Liver (tissue), 9 donors: ENCODE results near the gene DUSP14. TPM values are rescaled to one million over a fixed set of nuclear protein-coding genes. Genes with fewer than 3 reads are reported as not detected.

Experiments
- DNase-seq: peaks from one replicate; pipeline ENCODE4 v3.0.0-alpha.2; 2017; ENCODE audit warnings: low spot score
- H3K27ac ChIP-seq, 2 donors: one replicate each; pipeline ENCODE4 v1.7.0; 2013; ENCODE audit warnings: inconsistent platforms in 2 of 2, low read length in 2 of 2, control low read depth in 1 of 2, low read depth in 1 of 2, mild to moderate bottlenecking in 1 of 2
- H3K27me3 ChIP-seq, 4 donors: one replicate each; pipeline versions ENCODE4 v1.6.1 to v1.7.0; 2013; ENCODE audit warnings: low read length in 3 of 4, inconsistent platforms in 1 of 4, mild to moderate bottlenecking in 1 of 4, moderate library complexity in 1 of 4; ENCODE audit not compliant: control insufficient read depth in 4 of 4, insufficient read depth in 4 of 4
- H3K36me3 ChIP-seq, 4 donors: one replicate each; pipeline versions ENCODE4 v1.6.1 to v1.7.0; 2013; ENCODE audit warnings: low read length in 3 of 4, mild to moderate bottlenecking in 3 of 4, low read depth in 1 of 4, moderate library complexity in 1 of 4; ENCODE audit not compliant: control insufficient read depth in 4 of 4, insufficient read depth in 3 of 4
- H3K4me1 ChIP-seq, 4 donors: one replicate each; pipeline versions ENCODE4 v1.6.1 to v1.7.0; 2013; ENCODE audit warnings: low read length in 3 of 4, mild to moderate bottlenecking in 3 of 4, moderate library complexity in 1 of 4; ENCODE audit not compliant: control insufficient read depth in 4 of 4, insufficient read depth in 4 of 4
- H3K4me3 ChIP-seq, 3 donors: one replicate each; pipeline versions ENCODE4 v1.6.1 to v1.7.0; 2013; ENCODE audit warnings: low read length in 3 of 3, control low read depth in 1 of 3, low read depth in 1 of 3, mild to moderate bottlenecking in 1 of 3
- H3K9ac ChIP-seq, 2 donors: one replicate each; pipeline ENCODE4 v1.7.0; 2013; ENCODE audit warnings: low read length in 2 of 2, mild to moderate bottlenecking in 2 of 2, moderate library complexity in 2 of 2, control low read depth in 1 of 2, low read depth in 1 of 2
- H3K9me3 ChIP-seq, 4 donors: one replicate each; pipeline versions ENCODE4 v1.6.1 to v1.7.0; 2013; ENCODE audit warnings: low read length in 3 of 4; ENCODE audit not compliant: control insufficient read depth in 4 of 4
- ATF3 ChIP-seq: IDR thresholded peaks from 2 replicates; pipeline ENCODE4 v1.6.1; 2016; ENCODE audit warnings: antibody characterized with exemption
- EGR1 ChIP-seq, 2 donors: IDR thresholded peaks; 2 replicates each; pipeline ENCODE4 v1.6.1; 2016 to 2018; ENCODE audit warnings: antibody characterized with exemption in 2 of 2, low read depth in 2 of 2
- FOXA1 ChIP-seq: IDR thresholded peaks from 2 replicates; pipeline ENCODE4 v1.6.1; 2016; ENCODE audit warnings: antibody characterized with exemption
- FOXA2 ChIP-seq: IDR thresholded peaks from 2 replicates; pipeline ENCODE4 v1.6.1; 2016; ENCODE audit warnings: antibody characterized with exemption
- HNF4A ChIP-seq, 2 donors: conservative IDR thresholded peaks; 2 replicates each; pipeline ENCODE4 v1.6.1; 2016; ENCODE audit warnings: antibody characterized with exemption in 2 of 2, mild to moderate bottlenecking in 2 of 2
- HNF4G ChIP-seq: IDR thresholded peaks from 2 replicates; pipeline ENCODE4 v1.6.1; 2016; ENCODE audit warnings: antibody characterized with exemption
- JUND ChIP-seq, 2 donors: IDR thresholded peaks; 2 replicates each; pipeline ENCODE4 v1.6.1; 2016; ENCODE audit warnings: antibody characterized with exemption in 2 of 2
- MAX ChIP-seq: IDR thresholded peaks from 2 replicates; pipeline ENCODE4 v1.6.1; 2016; ENCODE audit warnings: antibody characterized with exemption
- NR2F2 ChIP-seq: IDR thresholded peaks from 2 replicates; pipeline ENCODE4 v1.6.1; 2016; ENCODE audit warnings: antibody characterized with exemption
- RAD21 ChIP-seq, 2 donors: IDR thresholded peaks; 2 replicates each; pipeline ENCODE4 v1.6.1; 2016; ENCODE audit warnings: antibody characterized with exemption in 2 of 2, mild to moderate bottlenecking in 2 of 2
- RXRA ChIP-seq, 2 donors: IDR thresholded peaks; 2 replicates each; pipeline ENCODE4 v1.6.1; 2017 to 2018; ENCODE audit warnings: antibody characterized with exemption in 2 of 2, mild to moderate bottlenecking in 1 of 2
- SP1 ChIP-seq: IDR thresholded peaks from 2 replicates; pipeline ENCODE4 v1.6.1; 2018; ENCODE audit warnings: antibody characterized with exemption, mild to moderate bottlenecking
- TAF1 ChIP-seq: conservative IDR thresholded peaks from 2 replicates; pipeline ENCODE4 v1.6.1; 2016; ENCODE audit warnings: antibody characterized with exemption, mild to moderate bottlenecking
- ZBTB33 ChIP-seq: IDR thresholded peaks from 2 replicates; pipeline ENCODE4 v1.6.1; 2016; ENCODE audit warnings: antibody characterized with exemption
- WGBS: extraction: QIAGEN DNeasy Blood & Tissue Kit; methylation state at CpG from one replicate; pipeline ENCODE4 v1.1.7; 2013; 5-methylcytosine and 5-hydroxymethylcytosine counted together
- polyA plus RNA-seq, 2 donors: library from polyadenylated mRNA; stranded (reverse) in 1 of 2; unstranded in 1 of 2; fragments of 200-250 nt in 1 of 2; fragments of >200 nt in 1 of 2; fragmentation: Nextera tagmentation in 1 of 2; extraction: Ambion mirVana in 1 of 2; gene quantifications; one replicate each; pipeline versions ENCODE4 v1.2.1 to v1.2.3, GENCODE V29; 2013 to 2015
- total RNA-seq, 2 donors: library from RNA; depleted of rRNA; stranded (reverse); fragments of >200 nt; gene quantifications; one replicate each; pipeline ENCODE4 v1.2.3, GENCODE V29; 2014
- TF ChIP-seq, protein P1 (sequence below): IDR thresholded peaks from 2 replicates; pipeline ENCODE4 v1.6.1; 2016; ENCODE audit warnings: antibody characterized with exemption, mild to moderate bottlenecking
- TF ChIP-seq, protein P2 (sequence below): fragments of 150-350 bp; IDR thresholded peaks from 2 replicates; pipeline ENCODE4 v1.5.1; 2017; ENCODE audit warnings: improper control_type of control experiment, low read depth, low read length; ENCODE audit not compliant: missing input control
- donor health status: healthy.
- donor health status: healthy.
- donor health status: healthy.
- donor health status: healthy.
- donor health status: healthy.

DUSP14 gene
- 10 to 100 TPM in 1 of 2 donors, 1 to 10 TPM in 1; 6.3 to 13.5 TPM for total RNA-seq
- polyA plus RNA-seq, result 10 to 100 TPM; 14.1 to 15.7 TPM

DNA sequence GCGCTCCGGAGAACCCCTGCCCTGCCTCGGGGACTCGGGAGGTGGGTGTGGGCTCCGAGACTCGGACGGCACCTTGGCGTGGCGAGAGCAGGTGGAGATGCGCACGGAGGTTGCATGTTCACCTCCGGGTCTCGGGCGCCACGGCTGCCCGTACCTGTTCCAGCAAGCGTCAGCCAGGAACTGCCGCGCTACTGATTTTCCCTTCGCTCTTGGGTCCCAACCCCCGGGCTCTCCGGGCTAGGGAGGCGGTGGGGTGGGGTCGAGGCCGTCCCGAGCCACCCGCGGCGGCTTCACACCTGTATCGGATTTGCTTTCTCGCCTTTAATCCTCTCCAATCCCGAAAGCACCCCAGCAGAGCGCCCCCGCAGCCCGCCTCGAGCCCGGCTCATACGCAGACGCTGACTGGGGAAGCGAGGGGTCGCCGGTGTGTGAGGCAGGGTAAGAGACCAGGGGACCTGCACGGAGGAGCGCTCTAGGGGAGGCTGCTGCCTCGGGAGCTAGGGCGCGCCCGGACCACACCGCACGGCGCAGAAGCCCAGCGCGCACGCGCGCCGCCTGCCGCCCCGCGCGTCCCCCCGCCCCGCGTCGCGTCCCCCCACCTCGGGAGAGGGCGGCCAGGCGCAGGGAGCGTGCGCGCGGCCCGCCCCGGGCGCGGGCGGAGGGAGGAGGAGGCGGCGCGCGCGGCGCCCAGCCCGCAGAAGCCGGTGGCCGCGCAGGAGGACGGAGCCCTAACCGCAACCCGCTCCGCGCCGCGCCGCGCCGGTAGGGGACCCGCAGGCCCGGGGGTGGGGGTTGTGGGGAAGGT lies at the start of gene DUSP14:
Gene DUSP14, plus strand, starts transcription at position 695 of the 805 bp plus-strand sequence. CDS start 22,382 bp downstream, outside the sequence.
- under 1% methylated on average over 100 of the region's 100 CpGs for WGBS
- DNase-seq, result peak; percentile 74
- H3K36me3 ChIP-seq, result no peaks in the 10 kb centered on the region
- H3K27ac ChIP-seq, result peak within 1 kb of the TSS; percentile 82 to 93
- peak within 1 kb of the TSS; percentile 75 to 78 for H3K9ac ChIP-seq
- TF ChIP-seq, protein P1, sequence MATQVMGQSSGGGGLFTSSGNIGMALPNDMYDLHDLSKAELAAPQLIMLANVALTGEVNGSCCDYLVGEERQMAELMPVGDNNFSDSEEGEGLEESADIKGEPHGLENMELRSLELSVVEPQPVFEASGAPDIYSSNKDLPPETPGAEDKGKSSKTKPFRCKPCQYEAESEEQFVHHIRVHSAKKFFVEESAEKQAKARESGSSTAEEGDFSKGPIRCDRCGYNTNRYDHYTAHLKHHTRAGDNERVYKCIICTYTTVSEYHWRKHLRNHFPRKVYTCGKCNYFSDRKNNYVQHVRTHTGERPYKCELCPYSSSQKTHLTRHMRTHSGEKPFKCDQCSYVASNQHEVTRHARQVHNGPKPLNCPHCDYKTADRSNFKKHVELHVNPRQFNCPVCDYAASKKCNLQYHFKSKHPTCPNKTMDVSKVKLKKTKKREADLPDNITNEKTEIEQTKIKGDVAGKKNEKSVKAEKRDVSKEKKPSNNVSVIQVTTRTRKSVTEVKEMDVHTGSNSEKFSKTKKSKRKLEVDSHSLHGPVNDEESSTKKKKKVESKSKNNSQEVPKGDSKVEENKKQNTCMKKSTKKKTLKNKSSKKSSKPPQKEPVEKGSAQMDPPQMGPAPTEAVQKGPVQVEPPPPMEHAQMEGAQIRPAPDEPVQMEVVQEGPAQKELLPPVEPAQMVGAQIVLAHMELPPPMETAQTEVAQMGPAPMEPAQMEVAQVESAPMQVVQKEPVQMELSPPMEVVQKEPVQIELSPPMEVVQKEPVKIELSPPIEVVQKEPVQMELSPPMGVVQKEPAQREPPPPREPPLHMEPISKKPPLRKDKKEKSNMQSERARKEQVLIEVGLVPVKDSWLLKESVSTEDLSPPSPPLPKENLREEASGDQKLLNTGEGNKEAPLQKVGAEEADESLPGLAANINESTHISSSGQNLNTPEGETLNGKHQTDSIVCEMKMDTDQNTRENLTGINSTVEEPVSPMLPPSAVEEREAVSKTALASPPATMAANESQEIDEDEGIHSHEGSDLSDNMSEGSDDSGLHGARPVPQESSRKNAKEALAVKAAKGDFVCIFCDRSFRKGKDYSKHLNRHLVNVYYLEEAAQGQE, result no peak
- TF ChIP-seq HNF4G (no peak), FOXA1 (no peak), NR2F2 (no peak), TAF1 (no peak), HNF4A (conservative IDR thresholded peaks at IDR 0.05) (no peak), SP1 (no peak), RXRA (IDR thresholded peaks at IDR 0.05) (no peak), ZBTB33 (no peak), FOXA2 (no peak), JUND (IDR thresholded peaks at IDR 0.05) (no peak), ATF3 (no peak), MAX (no peak), RAD21 (IDR thresholded peaks at IDR 0.05) (no peak), EGR1 (IDR thresholded peaks at IDR 0.05; ENCODE audit: low read depth in 2 of 2) (no peak)
- TF ChIP-seq, protein P2, sequence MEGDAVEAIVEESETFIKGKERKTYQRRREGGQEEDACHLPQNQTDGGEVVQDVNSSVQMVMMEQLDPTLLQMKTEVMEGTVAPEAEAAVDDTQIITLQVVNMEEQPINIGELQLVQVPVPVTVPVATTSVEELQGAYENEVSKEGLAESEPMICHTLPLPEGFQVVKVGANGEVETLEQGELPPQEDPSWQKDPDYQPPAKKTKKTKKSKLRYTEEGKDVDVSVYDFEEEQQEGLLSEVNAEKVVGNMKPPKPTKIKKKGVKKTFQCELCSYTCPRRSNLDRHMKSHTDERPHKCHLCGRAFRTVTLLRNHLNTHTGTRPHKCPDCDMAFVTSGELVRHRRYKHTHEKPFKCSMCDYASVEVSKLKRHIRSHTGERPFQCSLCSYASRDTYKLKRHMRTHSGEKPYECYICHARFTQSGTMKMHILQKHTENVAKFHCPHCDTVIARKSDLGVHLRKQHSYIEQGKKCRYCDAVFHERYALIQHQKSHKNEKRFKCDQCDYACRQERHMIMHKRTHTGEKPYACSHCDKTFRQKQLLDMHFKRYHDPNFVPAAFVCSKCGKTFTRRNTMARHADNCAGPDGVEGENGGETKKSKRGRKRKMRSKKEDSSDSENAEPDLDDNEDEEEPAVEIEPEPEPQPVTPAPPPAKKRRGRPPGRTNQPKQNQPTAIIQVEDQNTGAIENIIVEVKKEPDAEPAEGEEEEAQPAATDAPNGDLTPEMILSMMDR, result no peak
- H3K4me1 ChIP-seq, result peaks cover 0 to 45% (median 37%) of the 10 kb centered on the region in 4 donors
- peak within 1 kb of the TSS; percentile 83 to 90 (median 87) for H3K4me3 ChIP-seq
- H3K27me3 ChIP-seq, result no peaks in the 10 kb centered on the region
- H3K9me3 ChIP-seq, result no peaks in the 10 kb centered on the region
